ENCODE results near the gene ORAI2. TPM values are rescaled to one million over a fixed set of nuclear protein-coding genes. Genes with fewer than 3 reads are reported as not detected.

The ORAI2 gene
- total and polyA plus RNA-seq, 2 of the 4 experiments (the other 2 are of a cell fraction), result 52.0 to 58.3 TPM

Small RNAs within 50 kb of the gene (microRNA-seq; reads per million reads assigned to microRNA genes)
- 8.0 reads per million, percentile 19 among the genes with 10 or more reads in this experiment for gene MIR4467 (ENCODE audit: unreplicated experiment)
- gene MIR5090 (ENCODE audit: unreplicated experiment), result 1.1 reads per million
- gene MIR548O (ENCODE audit: insufficient read depth in 1 of 2, insufficient read length in 1 of 2, unreplicated experiment in 1 of 2), result 0 reads per million in 2 experiments

Small RNAs within 50 kb of the gene (small RNA-seq; reads per million reads assigned to genes)
- gene MIR548O, result 0 to 0.04 (median 0) reads per million in 5 experiments

Other genes starting within 250 kb of the ORAI2 start
- 0.36 and 0.56 TPM in 2 replicates for gene SH2B2, start 146.7 kb upstream of the ORAI2 start, total RNA-seq (2012; rRNA removed)
- 0.99 and 1.7 TPM in 2 replicates for gene SH2B2, start 146.7 kb upstream of the ORAI2 start, polyA plus RNA-seq (2012; rRNA removed)
- gene SPDYE6, start 77.1 kb upstream of the ORAI2 start, total RNA-seq (2012; rRNA removed), result not detected in 2 replicates
- gene SPDYE6, start 77.1 kb upstream of the ORAI2 start, polyA plus RNA-seq (2012; rRNA removed), result not detected in 2 replicates
- gene PRKRIP1, start 37.2 kb upstream of the ORAI2 start, total RNA-seq (2012; rRNA removed), result 6.5 and 9.4 TPM in 2 replicates
- 21.6 and 21.8 TPM in 2 replicates for gene PRKRIP1, start 37.2 kb upstream of the ORAI2 start, polyA plus RNA-seq (2012; rRNA removed)
- gene ALKBH4, start 31.3 kb downstream of the ORAI2 start, total RNA-seq (2012; rRNA removed), result 6.1 and 7.2 TPM in 2 replicates
- 7.4 and 8.1 TPM in 2 replicates for gene ALKBH4, start 31.3 kb downstream of the ORAI2 start, polyA plus RNA-seq (2012; rRNA removed)
- 13.3 and 20.3 TPM in 2 replicates for gene LRWD1, start 31.4 kb downstream of the ORAI2 start, total RNA-seq (2012; rRNA removed)
- 27.2 and 31.6 TPM in 2 replicates for gene LRWD1, start 31.4 kb downstream of the ORAI2 start, polyA plus RNA-seq (2012; rRNA removed)
- gene POLR2J, start 45.3 kb downstream of the ORAI2 start, total RNA-seq (2012; rRNA removed), result 20.8 and 31.1 TPM in 2 replicates
- 92.6 and 134 TPM in 2 replicates for gene POLR2J, start 45.3 kb downstream of the ORAI2 start, polyA plus RNA-seq (2012; rRNA removed)
- gene RASA4B, start 84.2 kb downstream of the ORAI2 start, total RNA-seq (2012; rRNA removed), result 1.8 and 3.3 TPM in 2 replicates
- 7.7 and 9.3 TPM in 2 replicates for gene RASA4B, start 84.2 kb downstream of the ORAI2 start, polyA plus RNA-seq (2012; rRNA removed)
- 0.18 and 0.56 TPM in 2 replicates for gene UPK3BL2, start 110.1 kb downstream of the ORAI2 start, total RNA-seq (2012; rRNA removed)
- 4.6 and 5.7 TPM in 2 replicates for gene UPK3BL2, start 110.1 kb downstream of the ORAI2 start, polyA plus RNA-seq (2012; rRNA removed)
- gene SPDYE2, start 117.7 kb downstream of the ORAI2 start, total RNA-seq (2012; rRNA removed), result not detected in 2 replicates
- gene SPDYE2, start 117.7 kb downstream of the ORAI2 start, polyA plus RNA-seq (2012; rRNA removed), result not detected in 2 replicates
- 13.1 and 14.2 TPM in 2 replicates for gene POLR2J3, start 139.0 kb downstream of the ORAI2 start, total RNA-seq (2012; rRNA removed)
- gene POLR2J3, start 139.0 kb downstream of the ORAI2 start, polyA plus RNA-seq (2012; rRNA removed), result 9.3 and 14.7 TPM in 2 replicates
- 3.3 and 3.8 TPM in 2 replicates for gene RASA4, start 183.2 kb downstream of the ORAI2 start, total RNA-seq (2012; rRNA removed)
- 18.6 and 21.4 TPM in 2 replicates for gene RASA4, start 183.2 kb downstream of the ORAI2 start, polyA plus RNA-seq (2012; rRNA removed)
- gene UPK3BL1, start 209.2 kb downstream of the ORAI2 start, total RNA-seq (2012; rRNA removed), result 1.6 and 2.8 TPM in 2 replicates
- gene UPK3BL1, start 209.2 kb downstream of the ORAI2 start, polyA plus RNA-seq (2012; rRNA removed), result 21.1 and 23.9 TPM in 2 replicates
- not detected in 2 replicates for gene SPDYE2B, start 216.7 kb downstream of the ORAI2 start, total RNA-seq (2012; rRNA removed)
- gene SPDYE2B, start 216.7 kb downstream of the ORAI2 start, polyA plus RNA-seq (2012; rRNA removed), result not detected in 2 replicates
- 0.83 and 1.3 TPM in 2 replicates for gene POLR2J2, start 238.1 kb downstream of the ORAI2 start, total RNA-seq (2012; rRNA removed)
- 1.3 and 1.6 TPM in 2 replicates for gene POLR2J2, start 238.1 kb downstream of the ORAI2 start, polyA plus RNA-seq (2012; rRNA removed)

Data from IMR-90 (cell line).